Ectodermal cell (in vitro differentiated cells): ENCODE data around the gene SLC12A4.
"Not testable (repeated sequence)": the region's sequence is repeated elsewhere in the genome, so short reads cannot be mapped to it uniquely, and the experiment has no call there.

ENCODE experiments used
- H3K27ac ChIP-seq: 2 replicates; pipeline ENCODE4 v1.7.0; 2013; ENCODE audit warnings: mild to moderate bottlenecking, low read depth, low read length; ENCODE audit not compliant: insufficient read depth, poor library complexity, severe bottlenecking
- H3K27me3 ChIP-seq: 2 replicates; pipeline ENCODE4 v1.7.0; 2013; ENCODE audit warnings: mild to moderate bottlenecking, low read length; ENCODE audit not compliant: insufficient read depth, control insufficient read depth, poor library complexity, severe bottlenecking
- H3K36me3 ChIP-seq: one replicate; pipeline ENCODE4 v1.7.0; 2013; ENCODE audit warnings: low read length; ENCODE audit not compliant: control insufficient read depth, insufficient read depth
- H3K4me1 ChIP-seq: one replicate; pipeline ENCODE4 v1.7.0; 2013; ENCODE audit warnings: low read length; ENCODE audit not compliant: control insufficient read depth, insufficient read depth
- H3K4me3 ChIP-seq: 2 replicates; pipeline ENCODE4 v1.7.0; 2013; ENCODE audit warnings: low read depth, low read length, control low read depth; ENCODE audit not compliant: insufficient read depth
- H3K9me3 ChIP-seq: 2 replicates; pipeline ENCODE4 v1.7.0; 2013; ENCODE audit warnings: mild to moderate bottlenecking, low read length, moderate library complexity; ENCODE audit not compliant: control insufficient read depth
- WGBS, 2 experiments: methylation state at CpG; one replicate each; pipeline ENCODE4 v1.1.7; 2013; ENCODE audit warnings: missing lambda C conversion rate in 2 of 2; 5-methylcytosine and 5-hydroxymethylcytosine counted together

Gene SLC12A4

DNA sequence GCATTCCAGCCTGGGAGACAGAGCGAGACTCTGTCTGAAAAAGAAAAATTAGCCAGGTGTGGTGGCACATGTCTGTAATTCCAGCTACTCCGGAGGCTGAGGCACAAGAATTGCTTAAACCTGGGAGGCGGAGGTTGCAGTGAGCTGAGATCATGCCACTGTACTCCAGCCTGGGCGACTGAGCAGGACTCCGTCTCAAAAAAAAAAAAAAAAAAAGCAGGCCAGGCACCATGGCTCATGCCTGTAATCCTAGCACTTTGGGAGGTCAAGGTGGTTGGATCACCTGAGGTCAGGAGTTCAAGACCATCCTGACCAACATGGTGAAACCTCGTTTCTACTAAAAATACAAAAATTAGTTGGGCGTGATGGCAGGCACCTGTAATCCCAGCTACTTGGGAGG lies 3.8 kb upstream of the SLC12A4 start:
- H3K4me1 ChIP-seq, H3K4me3 ChIP-seq, H3K36me3 ChIP-seq, H3K27ac ChIP-seq, H3K9me3 ChIP-seq: not testable (repeated sequence)
- H3K27me3 ChIP-seq, result peaks cover 18% of the 10 kb centered on the region
- WGBS, 2 experiments, result 88 to 91% methylated on average over 7 of the region's 7 CpGs

DNA sequence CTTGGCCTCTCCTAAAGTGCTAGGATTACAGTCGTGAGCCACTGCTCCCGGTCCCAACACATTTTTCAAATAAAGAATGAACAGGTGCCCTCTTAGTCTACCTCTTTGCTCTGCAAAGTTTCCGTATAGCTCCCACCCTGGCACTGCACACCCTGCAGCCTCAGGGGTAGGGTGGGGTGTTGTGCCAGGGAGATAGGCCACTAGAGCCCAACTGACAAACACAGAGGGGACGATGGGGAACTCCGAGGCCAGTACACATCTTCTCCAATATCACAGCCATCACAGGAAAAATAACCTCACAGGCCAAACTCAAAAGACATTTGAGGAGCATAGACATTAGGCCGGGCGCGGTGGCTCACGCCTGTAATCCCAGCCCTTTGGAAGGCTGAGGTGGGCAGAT lies 2.7 kb upstream of the SLC12A4 start:
- no peaks in the 10 kb centered on the region for H3K9me3 ChIP-seq
- no peaks in the 10 kb centered on the region for H3K36me3 ChIP-seq
- 93 to 94% methylated on average over 9 of the region's 9 CpGs for WGBS, 2 experiments
- H3K4me3 ChIP-seq, result no peak overlapping the region
- no peak overlapping the region for H3K27ac ChIP-seq
- H3K27me3 ChIP-seq, result peaks cover 21% of the 10 kb centered on the region
- peaks cover 10% of the 10 kb centered on the region for H3K4me1 ChIP-seq

DNA sequence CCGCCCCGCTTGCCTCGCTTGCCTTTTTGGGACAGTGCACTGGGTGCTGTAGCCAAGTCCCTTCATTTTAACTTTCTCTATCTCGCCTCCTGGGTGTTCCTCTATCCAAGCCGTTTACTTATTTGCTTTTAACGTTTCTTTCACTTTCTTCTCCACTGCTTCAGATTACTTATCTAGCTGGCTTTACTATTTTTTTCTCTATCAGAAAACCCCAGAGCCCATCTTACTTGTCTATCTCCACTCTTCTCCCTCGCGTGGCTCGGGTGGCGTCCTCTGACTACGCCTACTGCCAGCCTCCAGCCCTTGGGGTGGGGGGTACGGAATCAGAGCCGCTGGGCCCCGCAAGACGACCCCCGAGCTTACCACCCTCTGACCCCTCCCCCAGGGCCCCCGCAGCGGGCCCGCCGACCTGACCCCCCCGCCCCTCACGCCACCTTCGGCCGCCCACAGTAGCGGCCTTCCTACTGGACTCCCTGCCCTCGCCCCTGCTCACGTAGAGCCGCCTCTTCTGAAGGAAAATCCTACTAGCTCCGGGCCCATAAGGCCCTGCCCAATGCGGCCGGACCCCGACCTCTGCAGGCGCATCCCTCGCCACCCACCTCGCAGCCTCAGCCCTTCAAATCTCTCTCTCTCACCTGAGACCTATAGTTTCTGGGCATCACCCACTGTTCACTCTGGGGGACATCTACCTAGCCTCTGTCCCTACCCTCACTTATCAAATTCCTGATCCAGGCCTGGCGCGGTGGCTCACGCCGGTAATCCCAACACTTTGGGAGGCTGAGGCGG lies 1.0 kb upstream of the SLC12A4 start:
- WGBS, 2 experiments, result 81 to 82% methylated on average over 40 of the region's 40 CpGs
- Histone ChIP-seq H3K9me3 (no peaks in the 10 kb centered on the region), H3K4me3 (no peak overlapping the region), H3K4me1 (peaks cover 13% of the 10 kb centered on the region), H3K36me3 (no peaks in the 10 kb centered on the region), H3K27ac (no peak overlapping the region), H3K27me3 (peaks cover 21% of the 10 kb centered on the region)

- Histone ChIP-seq H3K4me3 (peak overlapping the region; percentile 60), H3K27me3 (peaks cover 21% of the 10 kb centered on the region), H3K4me1 (peaks cover 13% of the 10 kb centered on the region), H3K9me3 (no peaks in the 10 kb centered on the region), H3K36me3 (no peaks in the 10 kb centered on the region), H3K27ac (no peak overlapping the region)
- WGBS, 2 experiments, result 2% methylated on average over 45 of the region's 45 CpGs
Observed at GRCh38 chr16:67967958-67968399, 458 bp downstream of the SLC12A4 start.

- WGBS, 2 experiments, result 40 to 42% methylated on average over 18 of the region's 18 CpGs
- H3K27me3 ChIP-seq, result peaks cover 21% of the 10 kb centered on the region
- H3K4me3 ChIP-seq, result peak overlapping the region; percentile 60
- H3K27ac ChIP-seq, result no peak overlapping the region
- H3K4me1 ChIP-seq, result peaks cover 13% of the 10 kb centered on the region
- H3K36me3 ChIP-seq, result no peaks in the 10 kb centered on the region
- H3K9me3 ChIP-seq, result no peaks in the 10 kb centered on the region
Observed at GRCh38 chr16:67967183-67967957, 1.1 kb downstream of the SLC12A4 start.

- no peaks in the 10 kb centered on the region for H3K36me3 ChIP-seq
- H3K4me1 ChIP-seq, result peaks cover 13% of the 10 kb centered on the region
- no peaks in the 10 kb centered on the region for H3K9me3 ChIP-seq
- no peak overlapping the region for H3K4me3 ChIP-seq
- peaks cover 21% of the 10 kb centered on the region for H3K27me3 ChIP-seq
- WGBS, 2 experiments, result 67 to 71% methylated on average over 3 of the region's 3 CpGs
- H3K27ac ChIP-seq, result no peak overlapping the region
Observed at GRCh38 chr16:67966549-67967182, 1.8 kb downstream of the SLC12A4 start.

DNA sequence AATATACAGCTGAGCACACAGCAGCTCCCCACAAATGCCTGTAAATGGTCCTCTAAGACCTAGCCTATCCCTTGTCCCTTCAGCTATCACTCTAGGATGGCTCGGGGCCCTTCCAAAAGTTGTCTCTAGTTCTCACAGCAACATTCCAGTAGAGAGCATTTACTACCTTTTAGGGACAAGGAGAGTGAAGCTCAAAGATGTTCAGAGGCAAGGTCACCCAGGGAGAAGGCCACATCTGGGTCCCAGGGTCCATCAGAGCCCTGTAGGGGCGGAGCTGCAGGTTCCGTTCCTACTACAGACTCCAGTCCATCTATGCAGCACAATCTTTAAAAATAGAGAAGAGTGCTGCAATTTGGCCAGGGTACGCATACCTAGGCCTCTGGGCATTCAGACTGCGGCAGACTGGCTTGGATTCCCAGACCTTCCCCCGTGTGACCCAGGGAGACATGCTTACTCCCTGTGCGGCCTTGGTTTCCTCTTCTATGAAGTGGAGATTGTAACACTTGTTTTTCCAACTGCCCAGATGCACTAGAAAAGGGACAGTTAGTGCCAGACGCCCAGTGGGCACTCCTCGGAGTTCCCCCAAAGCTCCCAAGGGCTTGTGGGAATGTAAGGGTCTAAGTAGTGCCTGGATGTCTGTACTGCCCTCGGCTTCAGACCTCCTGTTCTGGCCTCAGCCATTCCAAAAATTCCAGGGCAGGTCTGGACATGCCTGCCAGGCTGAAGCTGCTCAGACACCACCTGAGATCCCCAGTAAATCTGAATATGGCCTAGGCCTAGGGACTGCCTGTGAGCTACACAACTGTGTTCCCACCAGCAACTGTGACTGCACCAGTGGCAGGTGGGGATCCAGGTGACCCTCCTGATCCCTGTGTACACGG lies 2.5 kb downstream of the SLC12A4 start:
- no peaks in the 10 kb centered on the region for H3K36me3 ChIP-seq
- WGBS, 2 experiments, result 88 to 89% methylated on average over 11 of the region's 11 CpGs
- no peak overlapping the region for H3K27ac ChIP-seq
- peaks cover 13% of the 10 kb centered on the region for H3K4me1 ChIP-seq
- no peak overlapping the region for H3K4me3 ChIP-seq
- peaks cover 21% of the 10 kb centered on the region for H3K27me3 ChIP-seq
- H3K9me3 ChIP-seq, result no peaks in the 10 kb centered on the region

GRCh38 chr16:67964477-67965131 lies 3.8 kb downstream of the SLC12A4 start:
- no peaks in the 10 kb centered on the region for H3K9me3 ChIP-seq
- H3K27ac ChIP-seq, result no peak overlapping the region
- H3K36me3 ChIP-seq, result no peaks in the 10 kb centered on the region
- peaks cover 13% of the 10 kb centered on the region for H3K4me1 ChIP-seq
- H3K4me3 ChIP-seq, result no peak overlapping the region
- WGBS, 2 experiments, result 92 to 95% methylated on average over 6 of the region's 6 CpGs
- peaks cover 21% of the 10 kb centered on the region for H3K27me3 ChIP-seq

DNA sequence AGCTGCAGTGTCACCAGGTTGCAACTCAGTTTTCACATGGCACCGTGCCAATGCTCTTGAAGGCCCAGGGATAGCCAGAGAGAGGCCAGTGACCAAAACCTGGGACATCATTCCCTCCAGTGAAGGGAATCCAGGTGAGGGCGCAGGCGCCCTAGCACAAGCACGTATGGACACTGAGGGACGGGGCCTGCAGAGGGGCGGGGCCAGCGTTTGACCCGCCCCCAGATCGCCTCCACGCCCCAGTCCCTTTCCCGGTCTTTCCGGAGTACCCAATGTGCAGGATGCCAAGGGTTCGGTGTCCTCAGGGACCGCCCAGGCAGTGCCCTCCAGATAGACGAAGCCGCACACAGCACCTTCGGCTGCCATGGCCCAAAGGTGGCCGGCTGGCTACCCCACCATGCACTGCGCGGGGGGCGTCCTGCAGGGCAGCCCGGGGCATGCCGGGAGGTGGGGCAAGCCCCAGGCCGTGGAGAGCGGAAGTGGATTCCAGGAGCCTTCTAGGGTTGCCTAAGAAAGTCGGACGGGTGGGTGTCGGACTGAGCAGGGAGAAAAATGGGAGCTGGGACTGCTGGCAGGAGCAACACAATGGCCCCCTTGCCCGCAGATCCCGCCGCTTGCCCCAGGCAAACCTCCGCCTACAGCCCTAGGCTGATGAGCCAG lies 4.6 kb downstream of the SLC12A4 start:
- H3K9me3 ChIP-seq, result no peaks in the 10 kb centered on the region
- WGBS, 2 experiments, result 88 to 89% methylated on average over 32 of the region's 32 CpGs
- no peak overlapping the region for H3K4me3 ChIP-seq
- no peak overlapping the region for H3K27ac ChIP-seq
- H3K4me1 ChIP-seq, result peaks cover 13% of the 10 kb centered on the region
- no peaks in the 10 kb centered on the region for H3K36me3 ChIP-seq
- H3K27me3 ChIP-seq, result peaks cover 18% of the 10 kb centered on the region
